AG10803 (cell line): Measurements from ENCODE around the gene UBE2I.

Source experiments
- DNase-seq: peaks from one replicate; pipeline ENCODE4 v3.0.0; 2010; ENCODE audit warnings: low read depth
- H3K4me3 ChIP-seq: 2 replicates; pipeline ENCODE4 v1.5.1; 2011; ENCODE audit warnings: mild to moderate bottlenecking, low read length, control low read depth
- CTCF ChIP-seq: conservative IDR thresholded peaks from 2 replicates; pipeline ENCODE4 v1.5.1; 2011; ENCODE audit warnings: mild to moderate bottlenecking, low read length, control low read depth, inconsistent platforms

The UBE2I gene

GRCh38 chr16:1346422-1347285, 37.2 kb downstream of the UBE2I start:
- no peak overlapping the region for H3K4me3 ChIP-seq
- no peak; the same call in 1 of the 2 replicates for TF ChIP-seq CTCF
- DNase-seq: no peak

- DNase-seq: no peak
- no peak overlapping the region for H3K4me3 ChIP-seq
- TF ChIP-seq CTCF: no peak
Measured at GRCh38 chr16:1347286-1347855, 37.9 kb downstream of the UBE2I start.

- DNase-seq: no peak
- no peak for TF ChIP-seq CTCF
- H3K4me3 ChIP-seq: no peak overlapping the region
Measured at GRCh38 chr16:1347962-1348361, 38.5 kb downstream of the UBE2I start.

- TF ChIP-seq CTCF: no peak
- no peak for DNase-seq
- H3K4me3 ChIP-seq: no peak overlapping the region
Measured at GRCh38 chr16:1348441-1348840, 39.0 kb downstream of the UBE2I start.

- TF ChIP-seq CTCF: no peak
- DNase-seq: no peak
- H3K4me3 ChIP-seq: no peak overlapping the region
Measured at GRCh38 chr16:1348926-1349325, 39.5 kb downstream of the UBE2I start.

- TF ChIP-seq CTCF: no peak
- H3K4me3 ChIP-seq: no peak overlapping the region
- no peak for DNase-seq
Measured at GRCh38 chr16:1349351-1349750, 39.9 kb downstream of the UBE2I start.

GRCh38 chr16:1349951-1350350, 40.5 kb downstream of the UBE2I start:
- no peak for DNase-seq
- no peak for TF ChIP-seq CTCF
- H3K4me3 ChIP-seq: no peak overlapping the region; the same call in 1 of the 2 replicates
